BLaER1 (cell line): Measurements from ENCODE around the gene SIRPD.
A peak's percentile ranks its signal among the peaks of the same experiment; 100 is the strongest.

Experiments used
- H3K27ac ChIP-seq: shearing (Covaris generic); formaldehyde crosslinking; 2 replicates; pipeline ENCODE4 v1.8.1; 2022
- H3K27me3 ChIP-seq: shearing (Covaris generic); formaldehyde crosslinking; 2 replicates; pipeline ENCODE4 v1.8.1; 2022
- H3K36me3 ChIP-seq: shearing (Covaris generic); formaldehyde crosslinking; 2 replicates; pipeline ENCODE4 v1.8.1; 2022
- H3K4me1 ChIP-seq: shearing (Covaris generic); formaldehyde crosslinking; 2 replicates; pipeline ENCODE4 v1.8.1; 2022
- H3K4me2 ChIP-seq: shearing (Covaris generic); formaldehyde crosslinking; 2 replicates; pipeline ENCODE4 v1.8.1; 2022
- H3K4me3 ChIP-seq: shearing (Covaris generic); formaldehyde crosslinking; 2 replicates; pipeline ENCODE4 v1.8.1; 2022
- H3K9ac ChIP-seq: shearing (Covaris generic); formaldehyde crosslinking; 2 replicates; pipeline ENCODE4 v1.8.1; 2022
- H3K9me3 ChIP-seq: shearing (Covaris generic); formaldehyde crosslinking; 2 replicates; pipeline ENCODE4 v1.8.1; 2022
- H4K20me1 ChIP-seq: shearing (Covaris generic); formaldehyde crosslinking; 2 replicates; pipeline ENCODE4 v1.8.1; 2022
- Cebpa-rat ChIP-seq: shearing (Covaris generic); IDR thresholded peaks from 2 replicates; pipeline ENCODE4 v1.8.1; 2022

Gene SIRPD

DNA sequence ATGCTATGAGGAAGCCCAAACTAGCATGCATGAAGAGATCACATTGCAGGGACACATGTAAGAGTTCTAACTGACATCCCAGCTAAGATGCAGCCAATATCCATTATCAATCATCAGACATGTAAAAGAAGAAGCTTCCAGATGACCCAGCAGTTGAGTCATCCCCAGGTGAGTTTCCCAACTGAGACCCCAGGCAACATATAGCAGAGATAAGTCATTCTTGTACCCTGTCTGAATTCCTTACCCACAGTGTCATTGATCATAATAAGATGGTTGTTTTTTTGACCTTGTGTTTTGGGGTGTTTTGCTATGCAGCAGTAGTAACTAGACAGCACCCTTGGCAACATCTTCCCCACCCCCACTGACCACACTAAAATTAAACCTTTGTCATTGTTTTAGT lies 18.9 kb downstream of the SIRPD start:
- H4K20me1 ChIP-seq, result no peaks in the 10 kb centered on the region
- H3K4me1 ChIP-seq, result peaks cover 27% of the 10 kb centered on the region
- H3K9ac ChIP-seq, result no peak overlapping the region
- no peak overlapping the region for H3K27ac ChIP-seq
- no peak overlapping the region for H3K4me3 ChIP-seq
- no peaks in the 10 kb centered on the region for H3K27me3 ChIP-seq
- H3K9me3 ChIP-seq, result no peaks in the 10 kb centered on the region
- no peak for TF ChIP-seq Cebpa-rat
- no peaks in the 10 kb centered on the region for H3K36me3 ChIP-seq
- no peak overlapping the region for H3K4me2 ChIP-seq

DNA sequence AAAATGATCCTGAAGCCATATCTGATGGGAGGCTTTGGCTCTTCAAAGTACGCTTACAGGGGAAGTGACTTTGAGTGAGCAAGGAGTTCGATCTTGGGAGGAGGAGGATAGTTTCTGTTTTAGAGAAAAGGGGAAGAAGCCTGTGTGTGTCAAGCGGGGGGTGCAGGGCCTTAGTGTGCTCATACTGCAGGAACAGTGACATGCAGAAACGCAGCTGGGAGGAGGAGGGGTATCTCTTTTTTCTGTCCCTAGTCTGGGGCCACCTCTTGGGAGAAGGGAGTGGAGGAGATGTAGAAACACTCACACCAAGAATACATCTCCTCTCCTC lies 19.8 kb downstream of the SIRPD start:
- Histone ChIP-seq H4K20me1 (no peaks in the 10 kb centered on the region), H3K27me3 (no peaks in the 10 kb centered on the region), H3K4me1 (peaks cover 27% of the 10 kb centered on the region), H3K36me3 (no peaks in the 10 kb centered on the region), H3K4me3 (no peak overlapping the region), H3K4me2 (peak overlapping the region; percentile 65), H3K27ac (peak overlapping the region; percentile 39; the same call in 1 of the 2 replicates), H3K9me3 (no peaks in the 10 kb centered on the region), H3K9ac (no peak overlapping the region)
- TF ChIP-seq Cebpa-rat, result no peak

DNA sequence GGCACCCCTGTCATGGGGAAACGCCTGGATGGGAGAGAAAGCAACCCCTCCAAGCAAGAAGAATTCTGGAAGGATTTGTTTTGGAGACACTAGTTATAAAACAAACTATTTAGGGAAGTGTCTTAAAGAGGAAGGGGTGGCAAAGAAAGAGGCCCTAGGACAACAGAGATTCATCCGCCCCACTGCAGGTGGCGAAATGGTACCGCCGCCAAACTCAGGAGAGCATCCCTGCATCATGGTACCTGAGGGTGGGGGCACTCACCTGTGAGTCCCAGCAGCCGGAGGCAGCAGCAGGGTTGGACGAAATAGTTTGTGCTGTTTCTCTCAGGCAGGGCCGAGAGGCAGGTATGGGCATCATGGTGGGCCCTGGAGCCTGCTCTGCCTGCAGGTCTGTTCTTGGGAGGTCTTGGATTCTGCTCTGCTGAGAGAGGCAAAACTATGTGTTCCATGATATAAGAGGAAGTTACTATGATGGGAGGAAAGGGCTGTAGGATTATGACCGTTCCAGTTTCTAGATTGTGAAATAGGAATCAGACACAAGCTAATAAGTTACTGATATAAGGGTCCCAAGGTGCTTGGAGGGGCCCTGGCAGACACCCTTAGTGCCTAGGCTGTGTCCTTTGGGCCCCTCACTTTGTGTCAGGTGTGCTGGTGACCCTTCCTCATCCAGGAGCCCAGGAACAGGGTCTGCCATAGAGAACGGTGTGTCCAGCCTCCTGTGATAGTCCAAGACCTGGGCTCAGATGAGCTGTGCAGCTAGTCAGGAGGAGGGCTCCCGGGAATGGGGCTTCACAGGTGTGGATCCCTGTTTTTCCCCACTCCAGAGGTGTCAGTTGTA lies 20.4 kb downstream of the SIRPD start:
- no peak overlapping the region for H3K9ac ChIP-seq
- H3K4me1 ChIP-seq, result peaks cover 27% of the 10 kb centered on the region
- no peak for TF ChIP-seq Cebpa-rat
- H3K4me3 ChIP-seq, result no peak overlapping the region
- H3K9me3 ChIP-seq, result no peaks in the 10 kb centered on the region
- H3K36me3 ChIP-seq, result no peaks in the 10 kb centered on the region
- peak overlapping the region; percentile 39; the same call in 1 of the 2 replicates for H3K27ac ChIP-seq
- no peaks in the 10 kb centered on the region for H4K20me1 ChIP-seq
- H3K4me2 ChIP-seq, result peak overlapping the region; percentile 65
- no peaks in the 10 kb centered on the region for H3K27me3 ChIP-seq

DNA sequence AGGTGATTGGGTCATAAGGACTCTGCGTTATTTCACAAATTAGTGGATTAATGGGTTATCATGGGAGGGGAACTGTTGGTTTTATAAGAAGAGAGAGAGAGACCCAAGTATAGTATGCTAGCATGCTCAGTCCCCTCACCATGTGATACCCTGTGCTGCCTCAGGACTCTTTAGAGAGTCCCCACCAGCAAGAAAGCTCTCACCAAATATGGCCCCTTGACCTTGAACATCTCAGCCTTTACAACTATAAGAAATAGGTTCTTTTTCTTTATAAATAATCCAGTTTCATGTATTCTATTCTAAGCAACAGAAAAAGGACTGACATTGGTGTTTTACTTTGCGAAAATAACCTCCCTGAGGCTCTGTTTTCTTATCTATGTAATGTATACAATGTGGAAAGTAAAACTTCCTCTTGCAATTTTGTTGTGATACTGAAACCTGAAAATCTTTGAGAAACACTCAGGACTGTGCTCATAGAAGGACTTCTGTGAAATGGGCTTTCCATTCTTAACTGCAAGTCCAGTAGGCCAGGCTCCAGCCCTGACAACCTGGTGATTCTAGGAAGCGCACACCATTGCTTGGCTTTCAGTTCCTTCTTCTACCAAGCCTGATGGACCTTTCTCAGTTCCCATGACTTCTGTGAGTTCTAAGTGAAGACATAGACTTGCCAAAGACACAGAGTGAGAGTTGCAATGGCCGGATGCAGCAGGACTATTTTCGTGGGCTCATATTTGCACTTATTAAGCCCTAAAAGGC lies 21.9 kb downstream of the SIRPD start:
- no peaks in the 10 kb centered on the region for H3K27me3 ChIP-seq
- no peaks in the 10 kb centered on the region for H4K20me1 ChIP-seq
- no peak overlapping the region for H3K4me3 ChIP-seq
- H3K4me2 ChIP-seq, result no peak overlapping the region; the same call in 1 of the 2 replicates
- H3K9me3 ChIP-seq, result no peaks in the 10 kb centered on the region
- no peak overlapping the region for H3K27ac ChIP-seq
- peaks cover 27% of the 10 kb centered on the region for H3K4me1 ChIP-seq
- TF ChIP-seq Cebpa-rat, result no peak
- no peaks in the 10 kb centered on the region for H3K36me3 ChIP-seq
- H3K9ac ChIP-seq, result no peak overlapping the region

DNA sequence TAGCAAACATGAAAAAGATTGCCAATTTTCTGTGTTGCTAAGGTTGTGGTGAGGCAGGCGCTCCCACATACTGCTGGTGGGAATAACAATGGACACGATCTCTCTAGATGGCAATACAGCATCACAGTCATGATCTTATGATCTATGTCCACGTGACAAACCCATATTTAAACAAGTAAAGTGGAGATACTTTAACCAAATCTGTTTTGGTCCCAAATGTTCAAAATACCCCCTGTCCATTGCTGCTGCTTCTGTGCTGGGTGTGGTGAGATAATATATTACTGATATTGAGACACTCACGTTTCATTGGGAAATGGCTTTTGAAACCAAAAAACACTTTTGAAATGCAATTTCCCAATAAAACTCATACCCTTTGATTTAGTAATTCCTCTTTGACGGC lies 23.0 kb downstream of the SIRPD start:
- Histone ChIP-seq H3K27me3 (no peaks in the 10 kb centered on the region), H3K4me2 (no peak overlapping the region), H3K27ac (no peak overlapping the region), H3K9me3 (no peaks in the 10 kb centered on the region), H4K20me1 (no peaks in the 10 kb centered on the region), H3K4me3 (no peak overlapping the region), H3K4me1 (peaks cover 27% of the 10 kb centered on the region), H3K36me3 (no peaks in the 10 kb centered on the region), H3K9ac (no peak overlapping the region)
- TF ChIP-seq Cebpa-rat, result no peak

DNA sequence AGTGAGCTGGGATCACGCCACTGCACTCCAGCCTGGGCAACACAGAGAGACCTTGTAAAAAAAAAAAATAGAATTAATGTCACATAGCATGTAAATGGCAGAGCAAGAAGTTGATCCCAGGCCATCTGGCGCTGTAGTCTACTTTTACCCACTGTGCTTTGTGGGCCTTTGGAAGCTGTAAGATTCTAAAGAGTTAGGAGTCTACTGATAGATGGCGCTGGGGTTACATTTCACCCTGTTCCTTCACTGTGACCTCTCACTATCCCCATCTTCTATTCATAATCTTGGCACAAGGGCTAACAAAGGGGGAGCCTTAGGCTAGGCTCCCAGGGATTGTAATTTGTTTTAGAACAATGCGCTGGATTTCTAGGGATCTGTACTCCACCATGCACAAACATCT lies 24.4 kb downstream of the SIRPD start:
- H3K4me2 ChIP-seq, result no peak overlapping the region
- no peak overlapping the region for H3K4me3 ChIP-seq
- H3K4me1 ChIP-seq, result peaks cover 23% of the 10 kb centered on the region
- no peaks in the 10 kb centered on the region for H3K36me3 ChIP-seq
- no peak overlapping the region for H3K9ac ChIP-seq
- no peak for TF ChIP-seq Cebpa-rat
- H4K20me1 ChIP-seq, result no peaks in the 10 kb centered on the region
- H3K9me3 ChIP-seq, result no peaks in the 10 kb centered on the region
- H3K27ac ChIP-seq, result no peak overlapping the region
- no peaks in the 10 kb centered on the region for H3K27me3 ChIP-seq

DNA sequence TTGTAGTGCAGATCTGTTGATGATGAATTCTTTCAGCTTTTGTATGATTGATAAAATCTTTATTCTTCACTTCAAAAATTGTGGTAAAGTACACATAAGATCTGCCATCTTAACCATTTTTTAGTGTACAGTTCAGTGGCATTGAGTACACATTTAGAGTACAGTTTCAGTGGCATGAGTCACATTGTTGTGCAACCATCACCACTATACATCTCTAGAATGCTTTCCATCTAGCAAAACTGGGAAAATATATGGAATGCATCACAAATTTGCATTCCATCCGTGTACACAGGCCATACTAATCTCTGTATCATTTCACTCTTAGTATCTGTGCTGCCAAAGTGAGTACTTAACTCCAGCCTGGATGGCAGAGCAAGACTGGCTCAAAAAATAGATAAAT lies 28.7 kb downstream of the SIRPD start:
- no peaks in the 10 kb centered on the region for H3K27me3 ChIP-seq
- 0 out of 2 replicates have a peak, but pooled peaks cover 9% of the 10 kb centered on the region for H3K4me1 ChIP-seq
- peaks cover 5% of the 10 kb centered on the region; the same call in 1 of the 2 replicates for H3K9me3 ChIP-seq
- H3K27ac ChIP-seq, result no peak overlapping the region
- H3K9ac ChIP-seq, result no peak overlapping the region
- no peak overlapping the region for H3K4me3 ChIP-seq
- H3K4me2 ChIP-seq, result no peak overlapping the region
- no peaks in the 10 kb centered on the region for H4K20me1 ChIP-seq
- no peak for TF ChIP-seq Cebpa-rat
- H3K36me3 ChIP-seq, result no peaks in the 10 kb centered on the region

DNA sequence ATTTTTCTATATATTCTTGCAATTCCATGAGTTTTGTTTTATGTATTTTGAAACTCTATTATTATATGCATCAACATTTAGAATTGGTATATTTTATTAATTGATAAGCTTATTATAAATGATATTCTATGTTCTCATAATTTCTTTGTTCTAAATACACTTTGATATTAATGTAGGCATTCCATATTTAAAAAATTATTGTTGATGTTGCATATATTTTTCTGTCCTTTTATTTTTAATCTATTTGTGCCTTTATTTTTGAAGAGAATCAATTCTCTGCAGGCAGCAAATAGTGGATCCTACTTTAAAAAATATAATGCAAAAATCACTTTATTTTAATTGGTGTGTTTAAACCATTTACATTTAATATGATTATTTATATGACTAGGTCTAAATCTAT lies 29.6 kb downstream of the SIRPD start:
- Histone ChIP-seq H3K4me1 (0 out of 2 replicates have a peak, but pooled peaks cover 10% of the 10 kb centered on the region), H4K20me1 (no peaks in the 10 kb centered on the region), H3K36me3 (no peaks in the 10 kb centered on the region), H3K27ac (no peak overlapping the region), H3K27me3 (no peaks in the 10 kb centered on the region), H3K4me3 (no peak overlapping the region), H3K9me3 (peaks cover 5% of the 10 kb centered on the region; the same call in 1 of the 2 replicates), H3K4me2 (no peak overlapping the region), H3K9ac (no peak overlapping the region)
- TF ChIP-seq Cebpa-rat, result no peak

DNA sequence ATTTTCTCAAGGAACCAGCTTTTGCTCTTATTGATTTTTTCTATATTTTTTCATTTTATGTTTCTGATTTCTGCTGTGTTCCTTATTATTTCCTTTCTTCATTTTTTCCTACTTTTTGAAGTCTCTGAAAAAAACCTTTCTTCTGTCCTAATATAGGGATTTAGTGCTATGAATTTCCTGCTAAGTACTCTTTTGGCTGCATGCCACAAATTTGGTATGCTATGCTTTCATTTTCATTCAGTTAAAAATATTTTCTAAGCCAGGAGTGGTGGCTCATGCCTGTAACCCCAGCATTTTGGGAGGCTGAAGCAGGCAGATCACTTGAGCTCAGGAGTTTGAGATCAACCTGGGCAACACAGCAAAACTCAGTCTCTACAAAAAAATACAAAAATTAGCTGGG lies 30.6 kb downstream of the SIRPD start:
- TF ChIP-seq Cebpa-rat, result no peak
- Histone ChIP-seq H3K27me3 (no peaks in the 10 kb centered on the region), H3K4me3 (no peak overlapping the region), H4K20me1 (no peaks in the 10 kb centered on the region), H3K9ac (no peak overlapping the region), H3K27ac (no peak overlapping the region), H3K36me3 (no peaks in the 10 kb centered on the region), H3K9me3 (peaks cover 5% of the 10 kb centered on the region; the same call in 1 of the 2 replicates), H3K4me2 (no peak overlapping the region), H3K4me1 (peaks cover 12% of the 10 kb centered on the region)

DNA sequence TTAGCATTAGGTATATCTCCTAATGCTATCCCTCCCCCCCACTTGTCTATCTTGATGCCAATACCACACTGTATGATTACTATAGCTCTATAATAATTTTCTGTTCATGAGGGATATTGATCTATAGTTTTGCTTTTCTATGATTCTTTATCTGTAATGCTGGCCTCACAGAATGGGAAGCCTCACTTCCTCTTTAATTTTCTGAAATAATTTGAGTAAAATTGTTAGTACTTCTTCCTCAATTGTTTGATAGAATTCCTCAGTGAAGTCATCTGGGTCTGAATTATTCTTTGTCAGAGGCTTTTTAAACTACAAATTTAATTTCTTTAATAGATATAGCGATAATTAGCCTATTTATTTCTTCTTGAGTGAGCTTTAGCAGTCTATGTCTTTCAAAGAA lies 31.2 kb downstream of the SIRPD start:
- no peak overlapping the region for H3K27ac ChIP-seq
- peaks cover 5% of the 10 kb centered on the region; the same call in 1 of the 2 replicates for H3K9me3 ChIP-seq
- no peak overlapping the region for H3K4me3 ChIP-seq
- no peak overlapping the region for H3K9ac ChIP-seq
- no peaks in the 10 kb centered on the region for H3K36me3 ChIP-seq
- H4K20me1 ChIP-seq, result no peaks in the 10 kb centered on the region
- H3K4me2 ChIP-seq, result no peak overlapping the region
- TF ChIP-seq Cebpa-rat, result no peak
- peaks cover 18% of the 10 kb centered on the region for H3K4me1 ChIP-seq
- H3K27me3 ChIP-seq, result no peaks in the 10 kb centered on the region
